IPS-11a (cell line): ENCODE measurements around the gene SPATC1L.
"Not testable (repeated sequence)": the region's sequence is repeated elsewhere in the genome, so short reads cannot be mapped to it uniquely, and the experiment has no call there.

ENCODE experiments used
- H3K4me3 ChIP-seq: one replicate; pipeline ENCODE4 v1.5.1; 2013; ENCODE audit warnings: low read depth, low read length, control low read depth

Gene SPATC1L

DNA sequence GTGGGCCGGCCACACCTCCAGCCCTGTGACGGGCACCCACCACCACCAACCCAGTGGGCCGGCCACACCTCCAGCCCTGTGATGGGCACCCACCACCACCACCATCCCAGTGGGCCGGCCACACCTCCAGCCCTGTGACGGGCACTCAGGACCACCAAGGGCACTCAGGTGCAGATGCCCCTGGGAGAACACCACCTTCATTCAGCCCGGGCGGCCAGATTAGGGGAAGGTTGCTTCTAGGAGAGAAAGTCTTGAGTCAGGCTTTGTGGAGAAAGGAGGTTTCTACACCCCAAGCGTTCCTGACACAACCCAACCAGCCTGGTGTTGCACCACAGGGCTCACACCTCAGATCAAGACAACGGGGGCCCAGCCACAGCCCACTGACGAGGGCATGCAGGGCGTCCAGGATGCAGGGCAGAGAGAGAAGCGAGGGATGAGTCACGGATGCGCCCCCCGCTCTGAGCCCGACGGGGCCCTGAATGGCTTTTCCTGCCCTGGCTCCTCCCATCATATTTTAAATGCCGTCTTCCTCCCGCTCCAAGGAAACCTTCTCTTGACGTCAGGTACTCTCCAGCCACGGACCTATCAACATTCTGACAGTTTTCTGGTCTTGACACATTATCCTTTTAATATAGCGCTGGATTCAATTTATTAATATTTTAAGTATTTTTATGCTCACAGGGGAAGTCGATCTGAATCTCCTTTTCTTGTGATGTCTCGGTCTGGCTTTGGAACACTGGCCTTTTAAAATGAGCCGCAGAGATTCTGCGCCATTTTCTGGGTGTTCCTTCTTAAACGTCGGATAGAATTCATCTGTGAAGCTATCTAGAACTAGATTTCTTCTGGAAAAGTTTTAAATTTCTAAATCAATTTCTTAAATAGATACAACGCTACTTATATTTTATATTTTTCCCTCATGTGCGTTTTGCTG lies 631 bp upstream of the SPATC1L start:
- peak overlapping the region; percentile 42 for H3K4me3 ChIP-seq

GRCh38 chr21:46183337-46183909 lies 836 bp downstream of the SPATC1L start:
- not testable (repeated sequence) for H3K4me3 ChIP-seq

- no peak overlapping the region for H3K4me3 ChIP-seq
Observed at GRCh38 chr21:46182548-46183336, 1.5 kb downstream of the SPATC1L start.

- no peak overlapping the region for H3K4me3 ChIP-seq
Observed at GRCh38 chr21:46181953-46182547, 2.2 kb downstream of the SPATC1L start.

GRCh38 chr21:46181436-46181835 lies 2.8 kb downstream of the SPATC1L start:
- no peak overlapping the region for H3K4me3 ChIP-seq

- H3K4me3 ChIP-seq = no peak overlapping the region
Observed at GRCh38 chr21:46180778-46181391, 3.4 kb downstream of the SPATC1L start.

GRCh38 chr21:46180079-46180722 lies 4.1 kb downstream of the SPATC1L start:
- no peak overlapping the region for H3K4me3 ChIP-seq

DNA sequence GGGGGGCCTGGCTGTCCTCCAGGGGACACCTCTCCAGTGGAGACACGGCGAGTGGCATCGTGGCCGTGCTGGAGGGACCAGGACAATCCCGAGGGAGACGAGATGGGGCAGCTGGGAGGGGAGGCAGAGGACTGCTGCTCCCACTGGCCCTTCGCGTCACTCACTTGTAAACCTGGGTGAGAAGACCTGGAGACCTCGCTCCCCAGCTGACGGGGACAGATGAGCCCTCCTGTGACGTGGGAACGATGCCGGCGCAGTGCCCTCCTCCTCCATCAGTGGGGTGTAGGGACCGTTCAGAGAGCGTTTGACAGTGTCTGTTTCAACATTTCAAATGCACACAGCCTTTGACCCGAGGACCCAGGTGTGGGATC lies 4.6 kb downstream of the SPATC1L start:
- H3K4me3 ChIP-seq = no peak overlapping the region

- no peak overlapping the region for H3K4me3 ChIP-seq
Observed at GRCh38 chr21:46178961-46179360, 5.3 kb downstream of the SPATC1L start.

DNA sequence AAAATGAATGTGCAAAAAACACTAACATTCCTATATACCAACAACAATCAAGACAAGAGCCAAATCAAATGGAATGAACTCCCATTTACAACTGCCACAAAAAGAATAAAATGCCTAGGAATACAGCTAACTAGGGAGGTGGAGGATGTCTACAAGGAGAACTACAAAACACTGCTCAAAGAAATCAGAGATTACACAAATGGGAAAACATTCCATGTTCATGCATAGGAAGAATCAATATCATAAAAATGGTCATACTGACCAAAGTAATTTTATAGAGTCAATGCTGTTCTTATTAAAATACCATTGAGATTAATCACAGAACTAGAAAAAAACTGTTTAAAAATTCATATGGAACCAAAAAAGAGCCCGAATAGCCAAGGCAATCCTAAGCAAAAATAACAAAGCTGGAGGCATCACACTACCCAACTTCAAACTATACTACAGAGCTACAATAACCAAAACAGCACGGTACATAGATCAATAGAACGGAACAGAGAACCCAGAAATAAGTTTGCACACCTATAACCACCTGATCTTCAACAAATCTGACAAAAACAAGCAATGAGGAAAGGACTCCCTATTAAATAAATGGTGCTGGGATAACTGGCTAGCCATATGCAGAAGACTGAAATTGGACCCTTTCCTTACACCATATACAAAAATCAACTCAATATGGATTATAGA lies 7.7 kb downstream of the SPATC1L start:
- not testable (repeated sequence) for H3K4me3 ChIP-seq

GRCh38 chr21:46173573-46173972 lies 10.7 kb downstream of the SPATC1L start:
- no peak overlapping the region for H3K4me3 ChIP-seq

DNA sequence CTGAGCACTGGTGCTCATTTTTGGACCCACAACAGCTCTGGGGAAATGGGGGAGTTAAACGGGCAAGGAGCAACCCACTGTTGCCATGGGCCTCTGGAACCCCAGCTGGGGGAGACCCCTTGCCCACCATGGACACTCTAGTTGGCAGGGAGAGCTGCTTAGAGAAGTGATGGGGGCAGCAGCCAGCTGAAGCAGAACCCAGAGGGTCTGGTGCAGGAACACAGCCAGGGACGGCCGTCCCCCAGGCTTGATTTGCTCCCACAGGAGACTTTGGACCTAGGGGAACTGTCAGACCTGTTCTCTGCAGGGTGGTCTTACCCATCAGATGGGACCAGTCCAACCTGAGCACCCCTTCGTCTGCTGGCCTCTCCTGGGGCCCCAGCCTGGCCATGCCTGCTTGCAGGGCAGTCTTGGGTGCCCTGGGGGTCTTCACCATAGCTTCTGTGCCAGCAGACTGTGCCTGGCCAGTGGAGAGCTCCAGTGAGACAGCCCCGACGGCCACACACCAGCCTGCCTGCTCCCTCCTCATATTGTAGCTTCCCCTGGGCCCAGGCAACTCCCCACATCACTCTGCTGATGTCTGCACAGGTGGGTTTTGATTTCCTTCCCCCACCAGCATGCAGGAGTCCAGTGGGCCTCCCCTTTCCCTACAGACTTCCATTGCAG lies 11.3 kb downstream of the SPATC1L start:
- no peak overlapping the region for H3K4me3 ChIP-seq

GRCh38 chr21:46171996-46172862 lies 12.0 kb downstream of the SPATC1L start:
- no peak overlapping the region for H3K4me3 ChIP-seq

- H3K4me3 ChIP-seq = no peak overlapping the region
Observed at GRCh38 chr21:46171585-46171984, 12.7 kb downstream of the SPATC1L start.

DNA sequence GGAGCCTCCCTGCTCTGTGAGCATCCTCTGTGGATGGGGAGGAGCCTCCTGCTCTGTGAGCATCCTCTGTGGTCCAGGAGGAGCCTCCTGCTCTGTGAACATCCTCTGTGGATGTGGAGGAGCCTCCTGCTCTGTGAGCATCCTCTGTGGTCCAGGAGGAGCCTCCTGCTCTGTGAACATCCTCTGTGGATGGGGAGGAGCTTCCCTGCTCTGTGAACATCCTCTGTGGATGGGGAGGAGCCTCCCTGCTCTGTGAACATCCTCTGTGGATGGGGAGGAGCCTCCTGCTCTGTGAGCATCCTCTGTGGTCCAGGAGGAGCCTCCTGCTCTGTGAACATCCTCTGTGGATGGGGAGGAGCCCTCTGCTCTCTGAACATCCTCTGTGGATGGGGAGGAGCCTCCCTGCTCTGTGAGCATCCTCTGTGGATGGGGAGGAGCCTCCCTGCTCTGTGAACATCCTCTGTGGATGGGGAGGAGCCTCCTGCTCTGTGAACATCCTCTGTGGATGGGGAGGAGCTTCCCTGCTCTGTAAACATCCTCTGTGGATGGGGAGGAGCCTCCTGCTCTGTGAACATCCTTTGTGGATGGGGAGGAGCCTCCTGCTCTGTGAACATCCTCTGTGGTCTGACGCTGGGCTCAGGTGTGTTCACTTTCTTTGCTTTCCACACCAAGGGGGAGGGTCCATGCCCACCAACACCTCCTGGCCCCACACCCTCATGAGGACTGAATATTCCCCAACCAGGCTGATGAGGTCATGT lies 13.6 kb downstream of the SPATC1L start:
- H3K4me3 ChIP-seq = not testable (repeated sequence)

DNA sequence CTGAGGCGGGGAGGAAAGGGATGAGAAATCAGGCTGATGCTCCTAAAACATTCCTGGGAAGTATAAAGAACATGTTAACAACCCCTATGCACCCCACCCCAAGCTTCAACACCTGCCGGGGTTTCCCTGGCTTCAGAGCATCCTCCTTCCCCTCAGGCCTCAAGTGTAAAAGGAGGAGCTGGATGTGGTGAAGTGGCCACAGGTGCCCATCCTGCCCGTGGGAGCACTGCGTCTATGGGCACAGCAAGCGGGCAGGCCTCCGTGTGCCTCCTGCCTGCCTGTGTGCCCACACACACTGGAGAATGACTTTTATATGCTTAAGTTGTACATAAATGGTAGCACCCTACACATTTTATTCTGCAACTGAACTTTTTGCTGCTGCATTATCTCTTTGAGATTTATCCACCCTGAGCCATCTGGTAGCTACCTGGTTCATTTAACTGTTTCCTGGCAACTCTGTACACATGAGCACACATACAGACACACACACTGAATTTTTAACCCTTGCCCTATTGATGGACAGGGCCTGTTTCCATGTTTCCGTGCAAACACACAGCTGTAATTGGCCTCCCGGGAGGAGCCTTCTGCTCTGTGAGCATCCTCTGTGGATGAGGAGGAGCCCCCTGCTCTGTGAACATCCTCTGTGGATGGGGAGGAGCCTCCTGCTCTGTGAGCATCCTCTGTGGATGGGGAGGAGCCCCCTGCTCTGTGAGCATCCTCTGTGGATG lies 15.4 kb downstream of the SPATC1L start:
- no peak overlapping the region for H3K4me3 ChIP-seq

- H3K4me3 ChIP-seq = no peak overlapping the region
Observed at GRCh38 chr21:46168238-46168637, 16.0 kb downstream of the SPATC1L start.
